Stimulated activated CD4-positive, alpha-beta T cell treated with anti-CD3 and anti-CD28 coated beads, Interleukin-15, amount 100 ng/mL, for 24 hours (primary cell): ENCODE measurements around the gene STK11.
"Not testable (repeated sequence)": the region's sequence is repeated elsewhere in the genome, so short reads cannot be mapped to it uniquely, and the experiment has no call there.

ENCODE experiments used
- DNase-seq: peaks from one replicate; pipeline ENCODE4 v3.0.0-alpha.2; 2020

Gene STK11

GRCh38 chr19:1169921-1170885 lies 35.4 kb upstream of the STK11 start:
- DNase-seq = no peak

- no peak for DNase-seq
Measured at GRCh38 chr19:1170938-1171754, 34.4 kb upstream of the STK11 start.

GRCh38 chr19:1171755-1172352 lies 33.7 kb upstream of the STK11 start:
- no peak for DNase-seq

GRCh38 chr19:1172353-1173158 lies 33.0 kb upstream of the STK11 start:
- DNase-seq = no peak

GRCh38 chr19:1173159-1173844 lies 32.3 kb upstream of the STK11 start:
- peak; percentile 33 for DNase-seq

- DNase-seq = peak; percentile 92
Measured at GRCh38 chr19:1173845-1174809, 31.5 kb upstream of the STK11 start, which contains the start of gene SBNO2. Gene SBNO2 (minus strand): TSS chr19:1174268. CDS start chr19:1154276, 19,992 bp downstream.

- DNase-seq = no peak
Measured at GRCh38 chr19:1177322-1178114, 28.1 kb upstream of the STK11 start.

GRCh38 chr19:1181606-1182005 lies 24.0 kb upstream of the STK11 start:
- no peak for DNase-seq

- DNase-seq = no peak
Measured at GRCh38 chr19:1182068-1182467, 23.5 kb upstream of the STK11 start.

- no peak for DNase-seq
Measured at GRCh38 chr19:1182727-1183126, 22.9 kb upstream of the STK11 start.

- DNase-seq = no peak
Measured at GRCh38 chr19:1183543-1184172, 21.9 kb upstream of the STK11 start.

GRCh38 chr19:1189419-1189818 lies 16.2 kb upstream of the STK11 start:
- peak; percentile 71 for DNase-seq

- no peak for DNase-seq
Measured at GRCh38 chr19:1199531-1199930, 6.0 kb upstream of the STK11 start.

GRCh38 chr19:1200614-1201013 lies 5.0 kb upstream of the STK11 start:
- not testable (repeated sequence) for DNase-seq

GRCh38 chr19:1206150-1206863 lies 729 bp downstream of the STK11 start:
- DNase-seq = peak; percentile 26

GRCh38 chr19:1206864-1207450 lies 1.4 kb downstream of the STK11 start:
- peak; percentile 47 for DNase-seq

GRCh38 chr19:1208830-1209229 lies 3.3 kb downstream of the STK11 start:
- DNase-seq = not testable (repeated sequence)

- DNase-seq = no peak
Measured at GRCh38 chr19:1210227-1210538, 4.6 kb downstream of the STK11 start.
